ENCODE data around the gene U2AF2. TPM values are rescaled to one million over a fixed set of nuclear protein-coding genes. Genes with fewer than 3 reads are reported as not detected.
A peak's percentile ranks its signal among the peaks of the same experiment; 100 is the strongest.

U2AF2 gene
- polyA plus RNA-seq, 2 of the 4 experiments (the other 2 are of a cell fraction), result 157 to 302 TPM

GRCh38 chr19:55667006-55667381, 12.2 kb downstream of the U2AF2 start:
- ATAC-seq (no peak), DNase-seq (ENCODE audit: low read depth in 1 of 2, low spot score in 1 of 2) (no peak), FAIRE-seq (no peak)
- CTCF ChIA-PET, result interaction anchor here (0.7 to 10.0 kb wide), 3 partner anchors 10 to 34 kb away, joined by 3 to 97 read pairs (median 5); partner anchors contain the start of gene U2AF2
- Histone ChIP-seq H3K4me2 (no peak overlapping the region), H3K4me3 (no peak overlapping the region), H3K4me1 (peaks cover 27% of the 10 kb centered on the region), H3K27ac (no peak overlapping the region), H3K9me3 (no peaks in the 10 kb centered on the region)
- 100% methylated on average over 4 of the region's 4 CpGs for WGBS (ENCODE audit: missing lambda C conversion rate)
- POLR2A ChIA-PET, result interaction anchor here (1.8 kb wide), 1 partner anchor 12 kb away, joined by 8 read pairs; the partner anchor contains the start of gene U2AF2
- no peak for TF ChIP-seq SREBF2 (IDR thresholded peaks at IDR 0.05)
- TF ChIP-seq RAD21 (conservative IDR thresholded peaks at IDR 0.05 in 1 of 2, IDR thresholded peaks at IDR 0.05 in 1 of 2), result no peak
- TF ChIP-seq ZNF302 (CRISPR knock-in tag; IDR thresholded peaks at IDR 0.05), result no peak
- 0 out of 2 replicates have a peak, but pooled peaks have one; percentile 7 for TF ChIP-seq POLR2AphosphoS2 (conservative IDR thresholded peaks at IDR 0.05; ENCODE audit: low read length)

- FAIRE-seq, result no peak
- TF ChIP-seq POLR2A (IDR thresholded peaks at IDR 0.05; ENCODE audit: low read length) (no peak), SMC3 (IDR thresholded peaks at IDR 0.05) (no peak), FOSL2 (IDR thresholded peaks at IDR 0.05) (no peak), FOSL2 (CRISPR knock-in tag; IDR thresholded peaks at IDR 0.05) (no peak), HDAC2 (IDR thresholded peaks at IDR 0.05) (no peak), ZC3H11A (IDR thresholded peaks at IDR 0.05) (no peak), FOSB (CRISPR knock-in tag; IDR thresholded peaks at IDR 0.05) (no peak), NPAS2 (CRISPR knock-in tag; IDR thresholded peaks at IDR 0.05; ENCODE audit: borderline replicate concordance) (no peak), ELK1 (IDR thresholded peaks at IDR 0.05; ENCODE audit: low read depth, low read length) (no peak), GATA3 (IDR thresholded peaks at IDR 0.05; ENCODE audit: borderline replicate concordance) (no peak), NFE2L2 (conservative IDR thresholded peaks at IDR 0.05; ENCODE audit: low read length) (no peak), MYC (IDR thresholded peaks at IDR 0.05; ENCODE audit: borderline replicate concordance, low read length) (no peak)
- ChIA-PET CTCF (interaction anchor here (0.7 to 10.0 kb wide), 3 partner anchors 10 to 18 kb away, joined by 3 to 97 read pairs (median 5); partner anchors contain the start of gene U2AF2), POLR2A (interaction anchor here (2.5 kb wide), 1 partner anchor 13 kb away, joined by 12 read pairs; the partner anchor contains the start of gene U2AF2)
- no peaks in the 10 kb centered on the region for H3K9me3 ChIP-seq
- ATAC-seq, result no peak
- H3K4me3 ChIP-seq, result no peak overlapping the region
- WGBS (ENCODE audit: missing lambda C conversion rate), result 90% methylated on average over 12 of the region's 12 CpGs
- peaks cover 30% of the 10 kb centered on the region for H3K4me1 ChIP-seq
- H3K27ac ChIP-seq, result no peak overlapping the region
- no peak for DNase-seq (ENCODE audit: low read depth in 1 of 2, low spot score in 1 of 2)
- no peak overlapping the region for H3K4me2 ChIP-seq
Observed at GRCh38 chr19:55667511-55667910, 12.7 kb downstream of the U2AF2 start.

- POLR2A ChIA-PET, result interaction anchor here (1.0 to 2.5 kb wide), 2 partner anchors 13 to 21 kb away, joined by 4 to 12 read pairs; partner anchors contain the start of gene U2AF2
- no peaks in the 10 kb centered on the region for H3K9me3 ChIP-seq
- WGBS (ENCODE audit: missing lambda C conversion rate), result 85% methylated on average over 10 of the region's 11 CpGs
- no peak for TF ChIP-seq ZC3H11A (IDR thresholded peaks at IDR 0.05)
- TF ChIP-seq POLR2AphosphoS2 (conservative IDR thresholded peaks at IDR 0.05; ENCODE audit: low read length), result 0 out of 2 replicates have a peak, but pooled peaks have one; percentile 54
- no peak for TF ChIP-seq JUN (IDR thresholded peaks at IDR 0.05)
- ATAC-seq (no peak), DNase-seq (ENCODE audit: low read depth in 1 of 2, low spot score in 1 of 2) (no peak), FAIRE-seq (no peak)
- CTCF ChIA-PET, result interaction anchor here (1.1 to 10.0 kb wide), 2 partner anchors 15 to 18 kb away, joined by 3 to 97 read pairs; partner anchors contain the start of gene U2AF2
- H3K4me2 ChIP-seq, result no peak overlapping the region
- H3K27ac ChIP-seq, result no peak overlapping the region
- H3K4me3 ChIP-seq, result no peak overlapping the region
- H3K4me1 ChIP-seq, result peaks cover 35% of the 10 kb centered on the region
Observed at GRCh38 chr19:55667958-55668357, 13.1 kb downstream of the U2AF2 start.

GRCh38 chr19:55668603-55669348, 13.9 kb downstream of the U2AF2 start:
- peaks cover 43% of the 10 kb centered on the region for H3K4me1 ChIP-seq
- ATAC-seq (no peak), FAIRE-seq (no peak), DNase-seq (ENCODE audit: low read depth in 1 of 2, low spot score in 1 of 2) (no peak)
- POLR2A ChIA-PET, result interaction anchor here (1.0 to 2.5 kb wide), 2 partner anchors 14 to 21 kb away, joined by 4 to 12 read pairs; partner anchors contain the start of gene U2AF2
- H3K4me3 ChIP-seq, result no peak overlapping the region
- H3K9me3 ChIP-seq, result no peaks in the 10 kb centered on the region
- WGBS (ENCODE audit: missing lambda C conversion rate), result 90% methylated on average over 24 of the region's 30 CpGs
- CTCF ChIA-PET, result interaction anchor here (1.0 to 10.0 kb wide), 4 partner anchors 12 to 37 kb away, joined by 3 to 97 read pairs (median 16); partner anchors contain the start of gene U2AF2
- TF ChIP-seq JUN (IDR thresholded peaks at IDR 0.05) (no peak), RAD21 (conservative IDR thresholded peaks at IDR 0.05 in 1 of 2, IDR thresholded peaks at IDR 0.05 in 1 of 2) (no peak)
- H3K4me2 ChIP-seq, result no peak overlapping the region
- no peak overlapping the region for H3K27ac ChIP-seq
